ENCODE measurements around the gene PHF2. TPM values are rescaled to one million over a fixed set of nuclear protein-coding genes. Genes with fewer than 3 reads are reported as not detected.
"Not testable (repeated sequence)": the region's sequence is repeated elsewhere in the genome, so short reads cannot be mapped to it uniquely, and the experiment has no call there.

The PHF2 gene
- total RNA-seq, 2 experiments from 2014 or later, result 20.6 to 23.7 TPM

DNA sequence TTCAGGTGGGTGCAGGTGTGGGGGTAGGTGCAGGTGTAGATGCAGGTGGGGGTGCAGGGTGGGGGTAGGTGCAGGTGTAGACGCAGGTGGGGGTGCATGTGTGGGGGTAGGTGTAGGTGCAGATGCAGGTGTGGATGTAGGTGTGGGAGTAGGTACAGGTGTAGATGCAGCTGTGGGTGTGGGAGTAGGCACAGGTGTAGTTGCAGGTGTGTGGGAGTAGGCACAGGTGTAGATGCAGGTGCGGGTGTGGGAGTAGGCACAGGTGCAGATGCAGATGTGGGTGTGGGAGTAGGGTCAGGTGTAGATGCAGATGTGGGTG, 94.6 kb downstream of the PHF2 start:
- BruUV-seq (replicated peaks), result no TSS peak
- H3K9me2 ChIP-seq (ENCODE audit: insufficient read depth, low read length), result no peaks in the 10 kb centered on the region
- H3K36me3 ChIP-seq (ENCODE audit: insufficient read depth, low read length), result 0 out of 2 replicates have a peak, but pooled peaks cover 4% of the 10 kb centered on the region

DNA sequence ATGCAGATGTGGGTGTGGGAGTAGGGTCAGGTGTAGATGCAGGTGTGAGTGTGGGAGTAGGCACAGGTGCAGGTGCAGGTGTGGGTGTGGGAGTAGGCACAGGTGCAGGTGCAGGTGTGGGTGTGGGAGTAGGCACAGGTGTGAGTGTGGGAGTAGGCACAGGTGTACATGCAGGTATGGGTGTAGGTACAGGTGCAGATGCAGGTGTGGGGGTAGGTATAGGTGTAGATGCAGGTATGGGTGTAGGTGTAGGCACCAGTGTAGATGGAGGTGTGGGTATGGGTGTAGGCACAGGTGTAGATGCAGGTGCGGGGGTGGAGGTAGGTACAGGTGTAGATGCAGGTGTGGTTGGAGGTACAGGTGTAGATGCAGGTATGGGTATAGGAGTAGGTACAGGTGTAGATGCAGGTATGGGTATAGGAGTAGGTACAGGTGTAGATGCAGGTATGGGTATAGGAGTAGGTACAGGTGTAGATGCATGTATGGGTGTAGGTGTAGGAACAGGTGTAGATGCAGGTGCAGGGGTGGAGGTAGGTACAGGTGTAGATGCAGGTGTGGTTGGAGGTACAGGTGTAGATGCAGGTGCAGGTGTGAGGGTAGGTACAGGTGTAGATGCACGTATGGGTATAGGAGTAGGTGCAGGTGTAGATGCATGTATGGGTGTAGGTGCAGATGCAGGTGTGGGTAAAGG, 96.1 kb downstream of the PHF2 start:
- H3K27ac ChIP-seq (ENCODE audit: low read depth, low read length, poor library complexity, severe bottlenecking); H4K20me1 ChIP-seq (ENCODE audit: insufficient read depth, low read length); DNase-seq (ENCODE audit: low spot score); H3K4me3 ChIP-seq (ENCODE audit: low read depth, low read length, poor library complexity, severe bottlenecking); H3K4me1 ChIP-seq (ENCODE audit: insufficient read depth, low read length, poor library complexity, severe bottlenecking); H3K9me3 ChIP-seq (ENCODE audit: low read length); intact Hi-C loops (cut with micrococcal nuclease; ENCODE audit: unreplicated experiment); POLR2A ChIA-PET; CTCF ChIA-PET (ENCODE audit: unreplicated experiment); H3K4me2 ChIP-seq (ENCODE audit: low read length); H3K79me2 ChIP-seq (ENCODE audit: insufficient read depth, low read depth, low read length); H3K36me3 ChIP-seq (ENCODE audit: insufficient read depth, low read length); H3K9me2 ChIP-seq (ENCODE audit: insufficient read depth, low read length); H2AFZ ChIP-seq (ENCODE audit: low read length); BruUV-seq (replicated peaks): not testable (repeated sequence)

More for the DNA sequence above, 94.6 kb downstream of the PHF2 start:
- Histone ChIP-seq H3K27ac (ENCODE audit: low read depth, low read length, poor library complexity, severe bottlenecking) (no peak overlapping the region), H3K4me2 (ENCODE audit: low read length) (no peak overlapping the region), H4K20me1 (ENCODE audit: insufficient read depth, low read length) (no peaks in the 10 kb centered on the region), H3K4me1 (ENCODE audit: insufficient read depth, low read length, poor library complexity, severe bottlenecking) (no peaks in the 10 kb centered on the region), H2AFZ (ENCODE audit: low read length) (no peak overlapping the region), H3K4me3 (ENCODE audit: low read depth, low read length, poor library complexity, severe bottlenecking) (no peak overlapping the region), H3K79me2 (ENCODE audit: insufficient read depth, low read depth, low read length) (no peaks in the 10 kb centered on the region), H3K9me3 (ENCODE audit: low read length) (no peaks in the 10 kb centered on the region)
- intact Hi-C loops (cut with micrococcal nuclease; ENCODE audit: unreplicated experiment), result no loop called here
- TF ChIP-seq, protein P1, sequence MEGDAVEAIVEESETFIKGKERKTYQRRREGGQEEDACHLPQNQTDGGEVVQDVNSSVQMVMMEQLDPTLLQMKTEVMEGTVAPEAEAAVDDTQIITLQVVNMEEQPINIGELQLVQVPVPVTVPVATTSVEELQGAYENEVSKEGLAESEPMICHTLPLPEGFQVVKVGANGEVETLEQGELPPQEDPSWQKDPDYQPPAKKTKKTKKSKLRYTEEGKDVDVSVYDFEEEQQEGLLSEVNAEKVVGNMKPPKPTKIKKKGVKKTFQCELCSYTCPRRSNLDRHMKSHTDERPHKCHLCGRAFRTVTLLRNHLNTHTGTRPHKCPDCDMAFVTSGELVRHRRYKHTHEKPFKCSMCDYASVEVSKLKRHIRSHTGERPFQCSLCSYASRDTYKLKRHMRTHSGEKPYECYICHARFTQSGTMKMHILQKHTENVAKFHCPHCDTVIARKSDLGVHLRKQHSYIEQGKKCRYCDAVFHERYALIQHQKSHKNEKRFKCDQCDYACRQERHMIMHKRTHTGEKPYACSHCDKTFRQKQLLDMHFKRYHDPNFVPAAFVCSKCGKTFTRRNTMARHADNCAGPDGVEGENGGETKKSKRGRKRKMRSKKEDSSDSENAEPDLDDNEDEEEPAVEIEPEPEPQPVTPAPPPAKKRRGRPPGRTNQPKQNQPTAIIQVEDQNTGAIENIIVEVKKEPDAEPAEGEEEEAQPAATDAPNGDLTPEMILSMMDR (conservative IDR thresholded peaks at IDR 0.05; ENCODE audit: low read length), result no peak
- no peak for TF ChIP-seq EZH2phosphoT487 (IDR thresholded peaks at IDR 0.05; ENCODE audit: borderline replicate concordance, low read depth, low read length)
- POLR2A ChIA-PET, result no interaction called here
- no peak for DNase-seq (ENCODE audit: low spot score)
- CTCF ChIA-PET (ENCODE audit: unreplicated experiment), result no interaction called here

DNA sequence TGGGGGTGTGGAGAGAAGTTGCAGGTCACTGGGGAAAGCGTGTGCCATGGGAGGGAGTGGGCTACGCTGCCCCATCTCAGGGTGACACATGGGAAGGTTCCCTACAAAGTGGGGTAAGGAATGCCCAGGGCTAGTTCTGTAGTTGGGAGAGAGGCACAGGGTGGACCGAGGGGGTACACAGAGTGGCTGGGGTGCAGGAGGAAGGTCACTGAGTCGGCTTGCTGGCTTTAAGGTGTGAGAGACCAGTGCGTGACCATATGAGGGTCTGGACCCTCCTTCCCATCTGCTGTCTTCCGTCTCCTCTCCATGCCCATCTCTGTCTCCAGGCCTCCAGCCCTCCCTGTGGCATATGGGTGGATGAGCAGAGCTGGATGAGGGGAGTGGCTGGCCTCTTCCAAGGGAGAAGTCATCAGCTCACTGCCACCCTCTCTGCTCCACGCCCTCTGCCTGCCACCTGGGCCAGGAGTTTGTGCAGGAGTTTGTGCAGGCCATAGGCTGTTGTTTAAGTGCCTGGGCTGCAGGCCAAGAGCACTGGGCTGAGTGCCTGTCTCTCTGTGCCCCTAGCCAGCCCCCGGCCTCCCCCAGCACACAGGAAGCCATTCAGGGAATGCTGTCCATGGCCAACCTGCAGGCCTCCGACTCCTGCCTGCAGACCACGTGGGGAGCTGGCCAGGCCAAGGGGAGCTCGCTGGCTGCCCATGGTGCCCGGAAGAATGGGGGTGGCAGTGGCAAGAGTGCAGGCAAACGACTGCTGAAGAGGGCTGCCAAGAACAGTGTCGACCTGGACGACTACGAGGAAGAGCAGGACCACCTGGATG, 96.8 kb downstream of the PHF2 start:
- no peak for DNase-seq (ENCODE audit: low spot score)
- intact Hi-C loops (cut with micrococcal nuclease; ENCODE audit: unreplicated experiment), result no loop called here
- H3K36me3 ChIP-seq (ENCODE audit: insufficient read depth, low read length), result 0 out of 2 replicates have a peak, but pooled peaks cover 4% of the 10 kb centered on the region
- no peak overlapping the region for H2AFZ ChIP-seq (ENCODE audit: low read length)
- TF ChIP-seq, protein P1 (conservative IDR thresholded peaks at IDR 0.05; ENCODE audit: low read length), result no peak
- no peak for TF ChIP-seq EZH2phosphoT487 (IDR thresholded peaks at IDR 0.05; ENCODE audit: borderline replicate concordance, low read depth, low read length)
- ChIA-PET POLR2A (no interaction called here), CTCF (ENCODE audit: unreplicated experiment) (no interaction called here)
- H3K4me2 ChIP-seq (ENCODE audit: low read length), result no peak overlapping the region
- no peak overlapping the region for H3K4me3 ChIP-seq (ENCODE audit: low read depth, low read length, poor library complexity, severe bottlenecking)
- H3K27ac ChIP-seq (ENCODE audit: low read depth, low read length, poor library complexity, severe bottlenecking), result no peak overlapping the region
- H3K79me2 ChIP-seq (ENCODE audit: insufficient read depth, low read depth, low read length), result no peaks in the 10 kb centered on the region
- no peaks in the 10 kb centered on the region for H4K20me1 ChIP-seq (ENCODE audit: insufficient read depth, low read length)
- BruUV-seq (replicated peaks), result no TSS peak
- no peaks in the 10 kb centered on the region for H3K4me1 ChIP-seq (ENCODE audit: insufficient read depth, low read length, poor library complexity, severe bottlenecking)
- H3K9me3 ChIP-seq (ENCODE audit: low read length), result no peaks in the 10 kb centered on the region
- H3K9me2 ChIP-seq (ENCODE audit: insufficient read depth, low read length), result no peaks in the 10 kb centered on the region
